ENCODE results near the gene CDC42SE1. TPM values are rescaled to one million over a fixed set of nuclear protein-coding genes. Genes with fewer than 3 reads are reported as not detected.

Gene CDC42SE1
- total and polyA plus RNA-seq, 9 of the 15 experiments (the other 6 are each of a cell fraction or from before 2014, with no cell fraction given), result 78.1 to 189 (median 114) TPM

DNA sequence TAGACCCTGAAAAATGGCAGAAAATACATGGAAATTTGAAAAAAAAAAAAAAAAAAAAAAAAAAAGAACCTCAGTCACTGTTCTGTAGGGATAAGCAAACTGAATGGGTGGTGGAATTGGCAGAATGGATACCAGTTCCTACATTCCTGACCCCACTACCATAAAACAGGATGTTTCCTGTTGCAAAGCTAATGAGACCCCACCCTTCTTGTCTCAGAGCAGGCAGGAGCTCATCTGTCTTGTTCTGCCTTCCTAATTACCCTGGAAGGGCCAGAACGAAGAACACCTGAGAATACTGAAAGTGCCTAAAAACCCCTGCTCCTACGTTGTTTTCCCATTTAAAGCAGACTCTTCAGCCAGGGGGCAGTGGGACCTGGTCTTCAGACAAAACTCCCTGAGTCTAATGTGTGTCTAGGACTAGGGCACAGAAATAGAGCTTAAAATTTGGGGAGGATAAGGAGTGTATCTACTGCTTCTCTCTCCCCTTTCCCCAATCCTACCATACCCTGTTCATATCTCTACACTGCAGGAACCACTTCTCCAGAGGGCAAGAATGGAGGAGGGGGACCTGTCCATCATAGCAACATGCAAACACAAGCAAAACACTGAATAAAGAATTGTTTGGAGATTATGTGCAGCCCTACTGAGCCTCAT is 7.9 kb downstream of the CDC42SE1 start (continued):
- no peak for TF ChIP-seq SIRT6 (IDR thresholded peaks at IDR 0.05; ENCODE audit: low read depth, low read length)
- TF ChIP-seq NR3C1 (CRISPR knock-in tag; IDR thresholded peaks at IDR 0.05), result no peak
- TF ChIP-seq HCFC1 (IDR thresholded peaks at IDR 0.05; ENCODE audit: low read depth, low read length), result no peak
- no peak for TF ChIP-seq TOE1 (IDR thresholded peaks at IDR 0.05; ENCODE audit: borderline replicate concordance)
- TF ChIP-seq TOE1 (CRISPR knock-in tag; IDR thresholded peaks at IDR 0.05; ENCODE audit: borderline replicate concordance, low read depth), result no peak
- TF ChIP-seq MAFG (tag; conservative IDR thresholded peaks at IDR 0.05), result no peak
- TF ChIP-seq SP2 (IDR thresholded peaks at IDR 0.05; ENCODE audit: extremely low read depth, low read depth, low read length, poor library complexity, severe bottlenecking), result no peak
- no peak for TF ChIP-seq GTF2A2 (tag; IDR thresholded peaks at IDR 0.05)
- TF ChIP-seq CREB1 (IDR thresholded peaks at IDR 0.05), result no peak
- no peak for TF ChIP-seq CREB1 (CRISPR knock-in tag; IDR thresholded peaks at IDR 0.05)
- no peak for TF ChIP-seq MIER1 (IDR thresholded peaks at IDR 0.05; ENCODE audit: low read depth)
- TF ChIP-seq CCAR2 (IDR thresholded peaks at IDR 0.05; ENCODE audit: low read depth, low read length), result no peak
- TF ChIP-seq, protein P1, sequence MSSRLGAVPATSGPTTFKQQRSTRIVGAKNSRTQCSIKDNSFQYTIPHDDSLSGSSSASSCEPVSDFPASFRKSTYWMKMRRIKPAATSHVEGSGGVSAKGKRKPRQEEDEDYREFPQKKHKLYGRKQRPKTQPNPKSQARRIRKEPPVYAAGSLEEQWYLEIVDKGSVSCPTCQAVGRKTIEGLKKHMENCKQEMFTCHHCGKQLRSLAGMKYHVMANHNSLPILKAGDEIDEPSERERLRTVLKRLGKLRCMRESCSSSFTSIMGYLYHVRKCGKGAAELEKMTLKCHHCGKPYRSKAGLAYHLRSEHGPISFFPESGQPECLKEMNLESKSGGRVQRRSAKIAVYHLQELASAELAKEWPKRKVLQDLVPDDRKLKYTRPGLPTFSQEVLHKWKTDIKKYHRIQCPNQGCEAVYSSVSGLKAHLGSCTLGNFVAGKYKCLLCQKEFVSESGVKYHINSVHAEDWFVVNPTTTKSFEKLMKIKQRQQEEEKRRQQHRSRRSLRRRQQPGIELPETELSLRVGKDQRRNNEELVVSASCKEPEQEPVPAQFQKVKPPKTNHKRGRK (tag; IDR thresholded peaks at IDR 0.05), result no peak
- TF ChIP-seq NR2F6 (CRISPR knock-in tag; IDR thresholded peaks at IDR 0.05), result no peak
- TF ChIP-seq POLR3A (IDR thresholded peaks at IDR 0.05; ENCODE audit: borderline replicate concordance, extremely low read depth, insufficient read depth, insufficient read length), result no peak
- TF ChIP-seq ZFP30 (CRISPR knock-in tag; IDR thresholded peaks at IDR 0.05; ENCODE audit: borderline replicate concordance), result no peak
- no peak for TF ChIP-seq NELFE (IDR thresholded peaks at IDR 0.05; ENCODE audit: insufficient read depth, insufficient read length)
- TF ChIP-seq ZNF589 (CRISPR knock-in tag; IDR thresholded peaks at IDR 0.05; ENCODE audit: low read depth), result no peak
- TF ChIP-seq KAT8 (IDR thresholded peaks at IDR 0.05; ENCODE audit: low read depth), result no peak
- TF ChIP-seq ETV1 (tag; conservative IDR thresholded peaks at IDR 0.05; ENCODE audit: low read depth), result no peak
- TF ChIP-seq, protein P2, sequence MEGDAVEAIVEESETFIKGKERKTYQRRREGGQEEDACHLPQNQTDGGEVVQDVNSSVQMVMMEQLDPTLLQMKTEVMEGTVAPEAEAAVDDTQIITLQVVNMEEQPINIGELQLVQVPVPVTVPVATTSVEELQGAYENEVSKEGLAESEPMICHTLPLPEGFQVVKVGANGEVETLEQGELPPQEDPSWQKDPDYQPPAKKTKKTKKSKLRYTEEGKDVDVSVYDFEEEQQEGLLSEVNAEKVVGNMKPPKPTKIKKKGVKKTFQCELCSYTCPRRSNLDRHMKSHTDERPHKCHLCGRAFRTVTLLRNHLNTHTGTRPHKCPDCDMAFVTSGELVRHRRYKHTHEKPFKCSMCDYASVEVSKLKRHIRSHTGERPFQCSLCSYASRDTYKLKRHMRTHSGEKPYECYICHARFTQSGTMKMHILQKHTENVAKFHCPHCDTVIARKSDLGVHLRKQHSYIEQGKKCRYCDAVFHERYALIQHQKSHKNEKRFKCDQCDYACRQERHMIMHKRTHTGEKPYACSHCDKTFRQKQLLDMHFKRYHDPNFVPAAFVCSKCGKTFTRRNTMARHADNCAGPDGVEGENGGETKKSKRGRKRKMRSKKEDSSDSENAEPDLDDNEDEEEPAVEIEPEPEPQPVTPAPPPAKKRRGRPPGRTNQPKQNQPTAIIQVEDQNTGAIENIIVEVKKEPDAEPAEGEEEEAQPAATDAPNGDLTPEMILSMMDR (IDR thresholded peaks at IDR 0.05 in 2 of 3, conservative IDR thresholded peaks at IDR 0.05 in 1 of 3; ENCODE audit: insufficient read depth in 2 of 3, low read depth in 1 of 3, low read length in 3 of 3), result no peak
- peak; percentile 64 for TF ChIP-seq TCF3 (CRISPR knock-in tag; IDR thresholded peaks at IDR 0.05)
- no peak for TF ChIP-seq HNRNPL (IDR thresholded peaks at IDR 0.05; ENCODE audit: low read depth, low read length)
- no peak for TF ChIP-seq DIDO1 (tag; IDR thresholded peaks at IDR 0.05; ENCODE audit: low read depth)
- TF ChIP-seq, protein P3, sequence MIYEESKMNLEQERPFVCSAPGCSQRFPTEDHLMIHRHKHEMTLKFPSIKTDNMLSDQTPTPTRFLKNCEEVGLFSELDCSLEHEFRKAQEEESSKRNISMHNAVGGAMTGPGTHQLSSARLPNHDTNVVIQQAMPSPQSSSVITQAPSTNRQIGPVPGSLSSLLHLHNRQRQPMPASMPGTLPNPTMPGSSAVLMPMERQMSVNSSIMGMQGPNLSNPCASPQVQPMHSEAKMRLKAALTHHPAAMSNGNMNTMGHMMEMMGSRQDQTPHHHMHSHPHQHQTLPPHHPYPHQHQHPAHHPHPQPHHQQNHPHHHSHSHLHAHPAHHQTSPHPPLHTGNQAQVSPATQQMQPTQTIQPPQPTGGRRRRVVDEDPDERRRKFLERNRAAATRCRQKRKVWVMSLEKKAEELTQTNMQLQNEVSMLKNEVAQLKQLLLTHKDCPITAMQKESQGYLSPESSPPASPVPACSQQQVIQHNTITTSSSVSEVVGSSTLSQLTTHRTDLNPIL (CRISPR knock-in tag; IDR thresholded peaks at IDR 0.05), result no peak
- no peak for TF ChIP-seq ZNF445 (CRISPR knock-in tag; IDR thresholded peaks at IDR 0.05; ENCODE audit: low read depth)

Data from K562 (cell line).